HG02973 (cell line): ENCODE data around the gene BCAS3.

Experiments used
- ATAC-seq: cut with Tn5 transposase; IDR thresholded peaks from one replicate; pipeline ENCODE4 v1.9.1; 2021; ENCODE audit warnings: moderate library complexity; ENCODE audit not compliant: unreplicated experiment

Gene BCAS3

DNA sequence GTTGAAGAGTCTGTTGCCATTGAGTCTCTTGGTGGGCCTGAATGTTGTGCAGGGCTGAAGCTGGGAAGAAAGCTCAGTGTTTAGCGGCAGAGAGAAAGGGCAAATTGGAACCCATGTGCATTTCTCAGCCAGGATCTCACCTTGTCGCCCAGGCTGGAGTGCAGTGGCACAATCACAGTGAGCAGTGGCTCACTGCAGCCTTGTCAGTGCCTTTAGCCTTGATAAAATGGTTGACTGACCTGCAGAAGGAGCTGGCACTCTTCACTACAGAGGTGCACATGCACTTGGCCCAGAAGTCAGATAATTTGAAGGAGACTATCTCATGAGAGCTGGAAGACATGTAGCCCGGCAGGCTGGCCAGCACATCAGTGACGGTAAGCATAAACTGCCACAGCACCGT lies 597.7 kb downstream of the BCAS3 start:
- no peak for ATAC-seq

- ATAC-seq, result no peak
Measured at GRCh38 chr17:61276806-61277205, 599.2 kb downstream of the BCAS3 start.

GRCh38 chr17:61279476-61280145 lies 602.0 kb downstream of the BCAS3 start:
- ATAC-seq, result no peak

DNA sequence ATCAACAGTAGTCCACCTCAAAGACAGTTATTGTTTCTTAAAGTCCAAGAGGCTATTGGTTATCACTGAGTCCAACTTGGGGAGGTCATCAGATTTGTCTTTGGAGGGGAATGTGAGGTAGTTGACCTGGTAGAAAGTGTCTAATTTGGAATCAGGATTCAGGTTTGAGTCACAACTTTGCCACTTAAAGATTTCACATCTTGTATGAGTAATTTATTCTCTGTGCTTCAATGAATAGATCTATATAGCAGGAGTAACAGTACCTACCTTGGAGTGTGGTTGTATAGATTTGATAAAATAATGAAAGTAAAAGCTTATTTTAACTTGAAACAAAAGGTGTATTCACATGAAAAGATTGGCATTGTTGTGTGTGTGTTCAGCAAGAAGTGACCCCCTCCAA lies 602.7 kb downstream of the BCAS3 start:
- ATAC-seq, result peak; percentile 58

DNA sequence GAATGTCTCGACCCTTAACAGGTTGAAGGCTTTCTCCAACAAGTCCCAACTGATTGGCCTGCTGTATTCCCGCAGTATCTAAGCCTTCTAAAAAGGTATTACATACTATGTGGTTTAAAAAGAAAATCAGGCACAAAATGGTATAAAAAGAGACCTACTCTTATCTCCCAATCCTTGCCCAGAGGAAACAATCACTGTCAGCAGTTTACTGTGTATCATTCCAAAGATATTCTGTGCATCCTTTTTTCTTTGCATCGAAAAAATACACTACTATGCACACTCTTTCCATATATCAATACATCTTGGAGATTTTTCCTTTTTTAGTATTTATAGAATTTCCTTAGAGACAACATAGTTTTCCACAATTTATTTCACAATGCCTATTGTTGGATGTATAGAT lies 603.2 kb downstream of the BCAS3 start:
- ATAC-seq, result no peak

DNA sequence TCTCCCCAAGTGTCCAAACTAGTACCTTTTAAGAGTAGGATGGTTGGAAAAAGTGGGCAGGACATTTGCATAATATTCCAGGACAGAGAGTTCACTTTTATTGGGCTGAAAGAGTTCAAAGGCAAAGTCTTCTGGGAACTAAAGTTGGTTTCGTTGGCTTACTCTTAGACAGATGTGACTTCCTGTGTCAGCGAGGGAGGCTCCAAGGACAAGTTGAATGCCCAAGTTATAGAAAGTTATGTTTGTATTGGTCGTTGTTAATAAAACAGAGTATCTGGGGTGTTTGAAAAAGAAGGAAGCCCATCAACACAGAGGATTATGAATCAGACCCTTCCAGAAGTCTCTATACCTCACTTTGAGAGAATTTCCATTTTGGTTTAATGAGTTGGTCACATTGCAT lies 604.7 kb downstream of the BCAS3 start:
- no peak for ATAC-seq

DNA sequence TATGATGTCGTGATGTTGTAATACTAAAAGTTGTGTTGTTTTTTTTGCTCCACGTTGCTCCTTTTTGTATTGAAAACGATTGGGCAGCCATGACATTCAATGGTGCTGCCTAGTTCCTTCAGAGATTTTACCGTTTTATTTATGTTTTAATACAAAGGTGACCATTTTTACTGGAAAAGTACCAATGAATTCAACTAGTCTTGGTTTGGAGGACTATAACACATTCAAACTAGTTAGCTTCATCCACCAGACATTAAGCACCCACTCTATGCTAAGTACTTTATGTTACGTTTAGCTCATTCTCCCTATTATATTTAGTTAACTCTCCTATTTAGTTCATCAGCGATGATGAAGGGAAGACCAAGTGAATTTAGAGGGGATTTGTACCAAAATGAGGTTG lies 605.4 kb downstream of the BCAS3 start:
- ATAC-seq, result no peak

DNA sequence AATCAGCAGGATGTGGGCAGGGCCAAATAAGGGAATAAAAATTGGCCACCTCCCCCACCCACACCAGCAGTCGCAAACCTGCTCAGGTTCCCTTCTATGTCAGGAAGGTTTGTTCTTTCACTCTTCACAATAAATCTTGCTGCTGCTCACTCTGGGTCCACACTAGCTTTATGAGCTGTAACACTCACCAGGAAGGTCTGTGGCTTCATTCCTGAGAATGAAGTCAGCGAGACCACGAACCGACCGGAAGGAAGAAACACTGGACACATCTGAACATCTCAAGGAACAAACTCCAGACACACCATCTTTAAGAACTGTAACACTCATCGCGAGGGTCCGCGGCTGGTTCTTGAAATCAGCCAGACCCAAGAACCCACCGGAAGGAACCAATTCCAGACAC lies 606.5 kb downstream of the BCAS3 start:
- no peak for ATAC-seq

- ATAC-seq, result no peak
Measured at GRCh38 chr17:61284746-61285145, 607.1 kb downstream of the BCAS3 start.

DNA sequence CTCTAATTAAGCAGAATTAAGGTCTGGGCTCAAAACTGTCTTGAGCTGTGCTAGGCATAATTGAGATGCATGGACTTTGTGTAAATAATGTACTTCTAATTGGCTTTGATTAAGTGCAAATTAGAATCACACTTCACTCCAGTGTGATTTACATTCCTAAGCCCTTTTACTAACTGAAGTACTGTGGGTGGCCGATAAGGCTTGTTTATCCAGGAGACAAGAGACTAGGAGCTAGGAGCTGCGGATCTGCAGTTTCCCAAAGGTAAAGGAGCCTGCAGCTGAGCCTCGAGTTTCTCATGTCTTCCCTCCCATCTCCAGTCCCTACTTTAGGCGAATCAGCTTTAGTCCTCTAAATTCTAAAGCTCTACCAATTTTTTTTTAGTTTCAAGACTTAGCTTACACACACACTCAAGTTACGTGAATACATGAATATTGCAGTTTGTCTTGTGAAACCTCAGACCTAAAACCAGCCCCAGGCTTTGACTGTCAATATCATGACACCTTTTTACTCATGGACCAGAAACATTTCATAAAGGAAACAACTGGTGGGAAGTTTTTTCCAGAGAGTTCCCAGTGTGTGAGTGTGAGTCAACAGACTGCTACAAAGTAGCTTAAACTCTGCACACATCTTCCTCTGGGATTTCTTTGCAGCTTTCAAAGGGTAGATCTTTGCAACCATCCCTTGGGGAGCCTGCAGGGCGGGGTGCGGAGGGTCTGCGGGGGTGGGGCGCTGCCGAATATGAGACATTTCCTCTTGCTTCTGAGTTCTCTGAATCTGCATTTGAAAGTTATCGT lies 608.1 kb downstream of the BCAS3 start:
- ATAC-seq, result no peak

DNA sequence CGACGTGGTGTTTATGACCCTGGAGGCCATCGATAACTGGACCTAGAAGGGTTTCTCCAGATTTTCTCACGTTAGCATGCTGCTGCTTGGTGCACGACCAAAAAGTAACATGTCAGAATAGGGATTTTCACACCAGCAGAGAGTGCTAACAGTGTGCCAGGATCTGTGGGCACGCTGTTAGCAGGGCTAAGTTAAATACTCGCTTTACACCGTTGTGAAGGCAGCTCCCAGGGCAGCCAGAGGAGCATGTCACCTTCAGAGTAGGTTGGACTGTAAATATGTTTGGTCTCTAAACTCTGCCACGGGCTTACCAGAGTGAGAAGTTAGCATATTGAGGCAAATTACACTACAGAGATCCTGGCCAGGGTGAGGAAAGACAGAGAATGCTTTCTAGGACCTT lies 608.8 kb downstream of the BCAS3 start:
- ATAC-seq, result no peak

GRCh38 chr17:61289408-61290385 lies 612.0 kb downstream of the BCAS3 start:
- no peak for ATAC-seq

DNA sequence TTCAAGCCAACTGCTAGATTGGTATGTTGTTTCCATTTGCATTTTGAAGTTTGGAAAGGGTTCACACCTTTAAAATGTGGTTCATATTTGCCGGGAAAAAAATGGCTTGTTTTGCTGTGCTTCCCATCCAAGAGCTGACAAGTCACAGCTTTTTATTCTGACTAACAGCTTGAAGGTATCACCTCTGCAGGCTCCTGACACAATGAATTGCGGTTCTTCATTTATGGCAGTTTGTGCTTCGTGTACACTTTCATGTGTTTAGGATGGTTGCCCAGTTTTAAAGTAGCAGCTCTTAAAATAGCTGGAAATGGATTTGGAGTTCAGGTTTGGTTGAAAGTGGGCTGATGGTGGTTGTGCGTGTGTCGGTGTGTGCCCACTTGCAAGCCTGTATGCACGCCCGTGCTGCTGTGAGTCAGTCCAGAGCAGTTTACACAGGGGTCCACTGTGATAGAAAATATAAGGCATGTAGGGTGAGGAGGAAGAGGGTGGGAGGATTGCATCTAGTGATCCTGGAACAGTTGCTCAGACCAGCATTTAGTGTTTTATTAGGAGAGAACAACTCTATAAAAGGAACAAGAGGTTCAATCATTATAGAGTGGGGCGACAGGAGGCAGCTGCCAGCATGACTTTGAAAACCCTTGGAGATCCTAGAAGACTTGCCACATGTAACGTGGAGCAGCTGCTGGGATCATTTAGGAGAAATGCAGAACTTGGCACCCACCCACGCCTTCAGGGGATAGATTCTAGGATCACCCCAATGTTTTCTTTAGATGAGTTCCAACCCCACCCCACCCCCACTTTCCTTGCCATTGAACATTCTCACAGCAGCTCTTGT lies 614.0 kb downstream of the BCAS3 start:
- no peak for ATAC-seq

- ATAC-seq, result no peak
Measured at GRCh38 chr17:61294286-61294685, 616.6 kb downstream of the BCAS3 start.

DNA sequence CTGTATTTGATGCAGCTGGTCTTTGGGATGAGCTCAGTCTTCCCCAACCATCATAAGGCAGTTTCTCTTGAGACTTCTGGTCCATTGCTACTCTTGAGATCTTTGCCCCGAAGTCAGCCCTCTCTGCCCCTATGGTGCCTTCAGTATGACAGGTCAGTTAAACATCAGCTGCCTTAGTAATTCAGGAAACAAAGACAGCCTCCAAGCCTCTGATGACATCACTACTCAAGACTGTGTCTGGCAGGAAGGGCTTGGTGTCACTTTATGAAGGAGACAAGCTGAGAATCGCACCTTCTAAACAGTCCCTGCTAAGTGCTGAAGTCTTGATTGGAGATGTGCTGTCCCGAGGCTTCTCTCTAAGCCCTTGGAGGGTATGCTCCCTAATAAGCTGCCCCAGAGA lies 617.1 kb downstream of the BCAS3 start:
- no peak for ATAC-seq

DNA sequence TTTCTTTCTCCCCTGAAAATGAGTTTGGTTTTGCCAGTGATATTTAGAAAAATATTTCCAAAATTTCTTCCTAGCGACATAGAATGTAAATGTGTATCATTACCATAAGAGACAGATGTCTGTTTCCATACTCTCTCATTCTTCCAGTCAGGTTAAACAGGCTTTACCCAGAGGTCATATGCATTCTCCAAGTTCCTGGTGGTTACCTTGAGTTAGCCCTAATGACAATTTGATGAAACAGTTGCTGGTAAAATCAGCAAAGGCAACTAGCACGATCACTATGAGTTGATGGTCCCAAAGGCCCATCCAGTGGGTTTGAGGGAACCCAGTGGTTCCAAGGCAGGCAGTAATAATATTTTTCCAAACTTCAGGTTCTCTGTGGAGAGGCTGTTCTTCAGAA lies 618.4 kb downstream of the BCAS3 start:
- ATAC-seq, result no peak

- no peak for ATAC-seq
Measured at GRCh38 chr17:61299517-61300513, 622.2 kb downstream of the BCAS3 start.

DNA sequence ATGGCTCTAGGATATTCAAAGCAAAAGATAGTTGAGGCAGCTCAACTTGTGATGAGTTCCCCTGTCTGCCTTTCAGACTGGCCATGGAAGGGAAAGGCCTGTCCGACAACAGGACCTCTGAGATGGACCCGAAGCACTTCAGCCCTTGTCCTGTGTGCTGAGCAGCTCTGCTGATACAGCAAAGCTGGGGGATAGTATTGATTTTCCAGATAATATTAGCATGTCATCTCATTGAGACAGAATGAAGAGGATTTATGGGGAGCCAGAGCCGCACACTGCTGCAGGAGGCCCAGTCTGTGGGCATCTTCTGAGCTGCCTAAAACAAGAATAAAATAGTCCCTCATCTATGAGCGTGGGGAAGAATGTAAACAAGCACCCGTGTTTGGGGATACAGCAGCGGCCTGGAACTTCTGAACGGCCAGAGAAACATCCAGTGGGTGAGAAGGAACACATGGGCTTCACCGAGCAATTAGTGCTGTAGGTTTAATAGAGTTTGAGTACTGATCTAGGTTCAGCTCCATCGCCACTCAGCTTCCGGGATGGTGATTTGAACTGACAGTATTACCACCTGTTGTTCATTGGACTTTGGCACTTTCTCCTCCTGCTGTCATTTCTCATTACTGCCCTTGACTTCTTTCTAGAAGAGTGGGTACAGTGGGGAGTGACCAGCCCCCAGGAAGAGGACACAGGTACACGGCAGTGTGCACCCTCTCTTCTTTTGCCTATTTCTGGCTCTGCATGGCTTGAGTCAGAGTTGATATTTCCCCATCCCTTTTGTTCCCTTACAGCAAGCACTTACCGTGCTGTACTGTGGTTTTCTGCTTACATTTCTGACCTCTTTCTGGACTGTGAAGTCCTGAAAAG lies 625.5 kb downstream of the BCAS3 start:
- ATAC-seq, result no peak

- ATAC-seq, result no peak
Measured at GRCh38 chr17:61303817-61304096, 626.1 kb downstream of the BCAS3 start.
